Tibial nerve (tissue), 4 donors: ENCODE measurements around the gene SBK2.

ENCODE experiments used
- EP300 ChIP-seq, 2 donors: sonication (generic); formaldehyde crosslinking; IDR thresholded peaks; one replicate each; pipeline ENCODE4 v1.6.1; 2017; ENCODE audit warnings: antibody characterized with exemption in 2 of 2, mild to moderate bottlenecking in 1 of 2
- POLR2A ChIP-seq, 2 donors: fragments of 450-650 bp; IDR thresholded peaks; one replicate each; pipeline ENCODE4 v1.6.1; 2017; ENCODE audit warnings: antibody characterized with exemption in 2 of 2, mild to moderate bottlenecking in 2 of 2, moderate library complexity in 2 of 2
- TF ChIP-seq, protein P1 (sequence below), 5 experiments: fragments of 200-600 bp in 3 of 5; fragments of 450-650 bp in 2 of 5; sonication (generic) in 3 of 5; IDR thresholded peaks; one replicate each; pipeline ENCODE4 v1.5.1; 2016 to 2019; ENCODE audit warnings: antibody characterized with exemption in 5 of 5, mild to moderate bottlenecking in 3 of 5, moderate library complexity in 2 of 5

- TF ChIP-seq, protein P1, sequence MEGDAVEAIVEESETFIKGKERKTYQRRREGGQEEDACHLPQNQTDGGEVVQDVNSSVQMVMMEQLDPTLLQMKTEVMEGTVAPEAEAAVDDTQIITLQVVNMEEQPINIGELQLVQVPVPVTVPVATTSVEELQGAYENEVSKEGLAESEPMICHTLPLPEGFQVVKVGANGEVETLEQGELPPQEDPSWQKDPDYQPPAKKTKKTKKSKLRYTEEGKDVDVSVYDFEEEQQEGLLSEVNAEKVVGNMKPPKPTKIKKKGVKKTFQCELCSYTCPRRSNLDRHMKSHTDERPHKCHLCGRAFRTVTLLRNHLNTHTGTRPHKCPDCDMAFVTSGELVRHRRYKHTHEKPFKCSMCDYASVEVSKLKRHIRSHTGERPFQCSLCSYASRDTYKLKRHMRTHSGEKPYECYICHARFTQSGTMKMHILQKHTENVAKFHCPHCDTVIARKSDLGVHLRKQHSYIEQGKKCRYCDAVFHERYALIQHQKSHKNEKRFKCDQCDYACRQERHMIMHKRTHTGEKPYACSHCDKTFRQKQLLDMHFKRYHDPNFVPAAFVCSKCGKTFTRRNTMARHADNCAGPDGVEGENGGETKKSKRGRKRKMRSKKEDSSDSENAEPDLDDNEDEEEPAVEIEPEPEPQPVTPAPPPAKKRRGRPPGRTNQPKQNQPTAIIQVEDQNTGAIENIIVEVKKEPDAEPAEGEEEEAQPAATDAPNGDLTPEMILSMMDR (IDR thresholded peaks at IDR 0.05), result no peak
- no peak for TF ChIP-seq POLR2A (IDR thresholded peaks at IDR 0.05)
- no peak for TF ChIP-seq EP300 (IDR thresholded peaks at IDR 0.05)
These were observed 34.6 kb downstream of the SBK2 start for GRCh38 chr19:55502197-55502952.
